Left ventricle myocardium inferior (tissue), 1 donor: Measurements from ENCODE around the gene MAPK9. TPM values are rescaled to one million over a fixed set of nuclear protein-coding genes. Genes with fewer than 3 reads are reported as not detected.
"Not testable (repeated sequence)": the region's sequence is repeated elsewhere in the genome, so short reads cannot be mapped to it uniquely, and the experiment has no call there.

ENCODE experiments used
- DNase-seq: peaks from one replicate; pipeline ENCODE4 v3.0.0-alpha.2; 2020
- H3K27ac ChIP-seq: fragments of 200-600 bp; replicated peaks from 2 replicates; pipeline ENCODE4 v1.8.0; 2021
- H3K27me3 ChIP-seq: fragments of 200-600 bp; 2 replicates; pipeline ENCODE4 v1.8.0; 2021; ENCODE audit warnings: low read depth
- H3K36me3 ChIP-seq: fragments of 200-600 bp; 2 replicates; pipeline ENCODE4 v1.8.0; 2021
- H3K4me1 ChIP-seq: fragments of 200-600 bp; 2 replicates; pipeline ENCODE4 v1.8.0; 2021
- H3K4me3 ChIP-seq: fragments of 200-600 bp; 2 replicates; pipeline ENCODE4 v1.8.0; 2021; ENCODE audit warnings: mild to moderate bottlenecking, moderate library complexity
- H3K9me3 ChIP-seq: fragments of 200-600 bp; replicated peaks from 2 replicates; pipeline ENCODE4 v1.8.0; 2021
- CTCF ChIP-seq: fragments of 200-600 bp; IDR thresholded peaks from 2 replicates; pipeline ENCODE4 v1.8.0; 2021; ENCODE audit warnings: antibody characterized with exemption, mild to moderate bottlenecking, borderline replicate concordance
- intact Hi-C: fragments of 100-400 bp; cut with micrococcal nuclease; formaldehyde crosslinking; loops from one replicate; pipeline ENCODE4 v1.11.0; 2022
- total RNA-seq: library from RNA; stranded (reverse); fragmentation: NEBNext Ultra II Directional; extraction: Animal tissue kit (Norgen Biotek cat#: 25700); gene quantifications from one replicate; pipeline ENCODE4 v1.2.1, GENCODE V29; 2021
- donor health status: DM: no; HTN: yes; CAD: no; lungs with severe emphysema.

MAPK9 gene
- total RNA-seq, 1 donor from 2014 or later: 40.9 TPM

DNA sequence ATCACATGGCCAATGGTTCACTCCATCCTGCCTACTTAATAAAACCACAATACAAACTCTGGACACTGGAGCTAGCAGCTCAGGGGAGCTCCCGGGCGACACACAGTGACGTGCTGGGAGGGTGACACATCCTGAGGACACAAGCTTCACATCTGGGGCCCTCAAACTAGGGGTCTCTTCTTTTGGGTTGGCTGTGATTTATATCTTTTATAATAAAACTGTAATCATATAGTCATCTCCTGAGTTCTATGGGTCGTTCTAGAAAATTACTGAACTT, 12.1 kb upstream of the MAPK9 start:
- Histone ChIP-seq H3K9me3 (no peaks in the 10 kb centered on the region), H3K27me3 (peaks cover 13% of the 10 kb centered on the region), H3K4me3 (no peak overlapping the region), H3K36me3 (no peaks in the 10 kb centered on the region), H3K27ac (no peak overlapping the region), H3K4me1 (no peaks in the 10 kb centered on the region)
- DNase-seq: no peak
- intact Hi-C loops: no loop called here
- TF ChIP-seq CTCF: no peak

DNA sequence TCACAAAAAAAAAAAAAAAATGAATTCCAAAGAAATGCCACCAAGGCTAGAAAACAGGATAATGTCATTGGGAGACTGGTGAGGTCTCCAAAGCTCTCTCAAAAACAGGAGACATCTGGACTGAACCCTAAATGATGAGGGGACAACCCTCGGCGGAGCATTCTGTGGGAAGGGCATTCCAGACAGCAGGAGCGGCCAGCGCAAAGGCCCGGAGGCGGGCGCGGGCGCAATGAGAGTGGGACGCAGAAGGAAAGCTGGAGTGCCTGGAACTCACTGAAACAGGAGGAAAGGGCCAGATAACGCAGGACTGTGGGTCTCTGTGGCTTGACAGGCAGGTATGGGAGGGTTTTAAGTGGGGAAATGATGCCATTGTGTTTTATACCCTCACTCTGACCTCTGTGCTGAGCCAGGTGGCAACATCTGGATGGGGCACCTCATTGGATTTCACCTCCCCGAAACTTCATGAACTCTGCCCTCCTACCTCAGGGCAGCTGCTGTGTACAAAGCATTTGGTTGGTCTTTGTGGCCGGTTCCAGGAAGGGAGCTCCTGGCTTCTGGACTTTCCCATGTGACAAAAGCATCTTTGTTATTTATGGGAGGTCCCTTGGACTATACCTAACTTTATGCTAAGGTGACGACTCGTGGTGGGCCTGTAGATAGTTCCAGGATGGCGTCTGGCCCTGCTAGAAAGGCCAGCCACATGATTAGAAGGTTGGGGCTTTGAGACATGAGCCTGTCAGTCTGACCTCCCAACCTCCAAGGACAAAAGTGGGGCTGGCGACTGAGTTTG, 11.5 kb upstream of the MAPK9 start:
- Histone ChIP-seq H3K4me3 (no peak overlapping the region), H3K27me3 (peaks cover 13% of the 10 kb centered on the region), H3K36me3 (no peaks in the 10 kb centered on the region), H3K4me1 (no peaks in the 10 kb centered on the region), H3K27ac (no peak overlapping the region), H3K9me3 (no peaks in the 10 kb centered on the region)
- no peak for TF ChIP-seq CTCF
- intact Hi-C loops: no loop called here
- no peak for DNase-seq

- no peaks in the 10 kb centered on the region for H3K9me3 ChIP-seq
- H3K4me1 ChIP-seq: no peaks in the 10 kb centered on the region
- intact Hi-C loops: no loop called here
- no peak for DNase-seq
- no peaks in the 10 kb centered on the region for H3K36me3 ChIP-seq
- H3K27ac ChIP-seq: no peak overlapping the region
- no peak for TF ChIP-seq CTCF
- no peak overlapping the region for H3K4me3 ChIP-seq
- H3K27me3 ChIP-seq: peaks cover 13% of the 10 kb centered on the region
Measured at GRCh38 chr5:180302256-180302655, 10.4 kb upstream of the MAPK9 start.

DNA sequence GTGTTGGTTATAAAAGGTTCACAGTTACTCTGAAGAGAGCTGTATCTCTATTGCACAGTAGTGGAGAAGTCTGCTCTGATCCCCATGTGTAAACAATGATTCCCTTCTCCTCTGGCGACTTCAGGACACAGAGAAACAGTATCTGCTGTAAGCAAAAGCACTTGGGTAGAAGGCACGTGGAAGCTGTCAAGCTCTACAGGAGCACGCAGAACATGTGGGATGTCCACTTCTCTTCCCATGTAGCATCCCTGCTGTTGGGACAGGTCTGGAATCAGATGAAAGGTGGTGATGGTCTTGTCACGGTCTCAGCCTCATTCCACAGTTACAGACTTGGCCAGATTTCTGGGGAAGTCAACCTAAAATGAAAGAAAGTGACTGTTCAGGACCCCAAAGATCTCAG, 9.4 kb upstream of the MAPK9 start:
- Histone ChIP-seq H3K27me3 (peaks cover 13% of the 10 kb centered on the region), H3K27ac (no peak overlapping the region), H3K36me3 (no peaks in the 10 kb centered on the region), H3K4me3 (no peak overlapping the region), H3K9me3 (no peaks in the 10 kb centered on the region), H3K4me1 (no peaks in the 10 kb centered on the region)
- DNase-seq: no peak
- intact Hi-C loops: no loop called here
- no peak for TF ChIP-seq CTCF

- H3K27ac ChIP-seq: no peak overlapping the region
- no peaks in the 10 kb centered on the region for H3K9me3 ChIP-seq
- no peaks in the 10 kb centered on the region for H3K36me3 ChIP-seq
- DNase-seq: no peak
- H3K4me3 ChIP-seq: no peak overlapping the region
- H3K27me3 ChIP-seq: peaks cover 12% of the 10 kb centered on the region
- no peak for TF ChIP-seq CTCF
- H3K4me1 ChIP-seq: peaks cover 4% of the 10 kb centered on the region
- intact Hi-C loops: loop anchor here (10.0 kb wide), 1 partner anchor 175 kb away; no protein-coding TSS in a partner anchor
Measured at GRCh38 chr5:180299526-180299925, 7.6 kb upstream of the MAPK9 start.

GRCh38 chr5:180299014-180299413, 7.1 kb upstream of the MAPK9 start:
- not testable (repeated sequence) for H3K9me3 ChIP-seq, DNase-seq, H3K36me3 ChIP-seq, H3K27me3 ChIP-seq, H3K4me1 ChIP-seq, H3K4me3 ChIP-seq, H3K27ac ChIP-seq
- intact Hi-C loops: loop anchor here (10.0 kb wide), 1 partner anchor 176 kb away; no protein-coding TSS in a partner anchor
